GM12874 (cell line): ENCODE data around the gene DUSP12.

Source experiments
- TF ChIP-seq, protein P1 (sequence below): IDR thresholded peaks from 2 replicates; pipeline ENCODE4 v1.5.1; 2011; ENCODE audit warnings: low read depth, mild to moderate bottlenecking, control low read depth, low read length, moderate library complexity; ENCODE audit not compliant: insufficient read depth

DUSP12 gene

DNA sequence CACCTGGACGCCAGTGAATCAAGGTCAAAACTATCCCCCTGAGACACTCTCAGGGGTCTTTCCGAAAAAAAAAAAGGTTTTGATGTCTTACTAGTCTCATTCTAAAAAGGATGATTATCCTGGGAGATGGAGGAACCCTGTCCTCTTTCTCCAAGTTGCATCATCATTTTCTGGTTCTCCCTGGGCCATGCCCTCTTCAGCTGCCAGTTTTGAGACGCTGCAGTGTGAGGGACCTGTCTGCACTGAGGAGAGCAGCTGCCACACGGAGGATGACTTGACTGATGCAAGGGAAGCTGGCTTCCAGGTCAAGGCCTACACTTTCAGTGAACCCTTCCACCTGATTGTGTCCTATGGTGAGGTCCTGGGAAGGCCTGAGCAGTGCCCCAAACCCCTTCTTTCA is 39.0 kb upstream of the DUSP12 start:
- TF ChIP-seq, protein P1, sequence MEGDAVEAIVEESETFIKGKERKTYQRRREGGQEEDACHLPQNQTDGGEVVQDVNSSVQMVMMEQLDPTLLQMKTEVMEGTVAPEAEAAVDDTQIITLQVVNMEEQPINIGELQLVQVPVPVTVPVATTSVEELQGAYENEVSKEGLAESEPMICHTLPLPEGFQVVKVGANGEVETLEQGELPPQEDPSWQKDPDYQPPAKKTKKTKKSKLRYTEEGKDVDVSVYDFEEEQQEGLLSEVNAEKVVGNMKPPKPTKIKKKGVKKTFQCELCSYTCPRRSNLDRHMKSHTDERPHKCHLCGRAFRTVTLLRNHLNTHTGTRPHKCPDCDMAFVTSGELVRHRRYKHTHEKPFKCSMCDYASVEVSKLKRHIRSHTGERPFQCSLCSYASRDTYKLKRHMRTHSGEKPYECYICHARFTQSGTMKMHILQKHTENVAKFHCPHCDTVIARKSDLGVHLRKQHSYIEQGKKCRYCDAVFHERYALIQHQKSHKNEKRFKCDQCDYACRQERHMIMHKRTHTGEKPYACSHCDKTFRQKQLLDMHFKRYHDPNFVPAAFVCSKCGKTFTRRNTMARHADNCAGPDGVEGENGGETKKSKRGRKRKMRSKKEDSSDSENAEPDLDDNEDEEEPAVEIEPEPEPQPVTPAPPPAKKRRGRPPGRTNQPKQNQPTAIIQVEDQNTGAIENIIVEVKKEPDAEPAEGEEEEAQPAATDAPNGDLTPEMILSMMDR: no peak

DNA sequence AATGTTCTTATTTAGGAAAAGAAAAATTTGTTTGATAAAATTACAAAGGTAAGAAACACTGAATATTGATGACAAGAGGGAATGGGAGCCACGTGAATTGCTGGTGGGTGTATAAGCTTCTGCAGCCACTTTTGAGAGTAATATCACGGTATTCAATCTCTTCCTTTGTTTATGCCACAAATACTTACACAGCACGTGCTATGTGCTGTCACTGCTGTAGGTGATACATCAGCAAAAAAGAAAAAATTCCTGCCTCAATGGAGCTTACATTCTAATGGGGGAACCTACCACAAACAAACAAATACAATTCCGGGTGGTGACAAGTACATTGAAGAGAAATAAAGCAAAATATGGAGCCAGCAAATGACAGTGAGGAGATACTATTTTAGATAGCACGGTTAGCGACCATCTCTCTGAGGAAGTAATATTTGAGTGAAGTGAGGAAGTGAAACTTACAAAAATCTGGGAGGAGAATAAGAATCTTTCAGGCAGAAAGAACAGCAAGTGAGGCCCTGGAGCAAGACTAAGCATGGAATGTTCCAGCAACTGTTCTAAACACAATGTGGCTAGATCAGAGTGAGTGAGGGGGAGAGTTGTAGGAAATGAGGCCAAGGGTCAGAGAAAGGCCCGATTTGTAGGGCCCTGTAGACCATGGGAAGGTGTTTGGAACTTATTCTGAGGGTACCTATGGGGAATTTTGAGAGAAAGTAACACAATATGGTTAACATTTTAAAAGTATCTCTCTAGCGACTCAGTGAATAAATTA is 30.8 kb upstream of the DUSP12 start:
- TF ChIP-seq, protein P1: no peak

DNA sequence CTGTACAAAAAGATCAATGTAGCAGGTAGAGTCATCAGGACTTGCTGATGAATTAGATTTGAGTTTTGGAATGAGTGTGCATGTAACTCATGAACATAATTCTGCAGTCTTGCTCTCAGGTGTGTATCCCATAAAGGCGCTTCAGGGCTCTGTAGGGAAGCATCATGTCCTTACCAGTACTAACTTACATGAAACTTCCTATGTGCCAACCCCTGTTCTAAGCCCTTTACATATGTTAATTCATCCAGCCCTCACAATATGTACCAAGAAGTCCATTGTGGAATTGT is 30.3 kb upstream of the DUSP12 start:
- TF ChIP-seq, protein P1: no peak

DNA sequence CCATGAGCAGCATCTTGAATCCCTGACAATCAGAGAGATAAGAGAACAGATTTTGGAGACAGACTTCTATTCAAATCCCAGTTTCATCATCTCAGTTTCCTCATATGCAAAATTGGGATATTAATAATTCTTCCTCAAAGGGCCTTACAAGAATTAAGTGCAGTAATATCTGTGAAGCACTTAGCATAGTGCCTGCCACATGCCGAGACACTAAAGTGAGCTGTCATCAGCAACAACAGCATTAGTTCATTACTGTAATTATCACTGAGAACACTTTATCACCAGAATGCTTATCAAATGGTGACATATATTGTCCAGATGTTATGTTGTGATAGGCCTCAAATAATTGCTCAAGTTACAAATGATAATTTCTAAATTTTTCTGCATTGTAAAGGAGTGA is 29.2 kb upstream of the DUSP12 start:
- TF ChIP-seq, protein P1: no peak

DNA sequence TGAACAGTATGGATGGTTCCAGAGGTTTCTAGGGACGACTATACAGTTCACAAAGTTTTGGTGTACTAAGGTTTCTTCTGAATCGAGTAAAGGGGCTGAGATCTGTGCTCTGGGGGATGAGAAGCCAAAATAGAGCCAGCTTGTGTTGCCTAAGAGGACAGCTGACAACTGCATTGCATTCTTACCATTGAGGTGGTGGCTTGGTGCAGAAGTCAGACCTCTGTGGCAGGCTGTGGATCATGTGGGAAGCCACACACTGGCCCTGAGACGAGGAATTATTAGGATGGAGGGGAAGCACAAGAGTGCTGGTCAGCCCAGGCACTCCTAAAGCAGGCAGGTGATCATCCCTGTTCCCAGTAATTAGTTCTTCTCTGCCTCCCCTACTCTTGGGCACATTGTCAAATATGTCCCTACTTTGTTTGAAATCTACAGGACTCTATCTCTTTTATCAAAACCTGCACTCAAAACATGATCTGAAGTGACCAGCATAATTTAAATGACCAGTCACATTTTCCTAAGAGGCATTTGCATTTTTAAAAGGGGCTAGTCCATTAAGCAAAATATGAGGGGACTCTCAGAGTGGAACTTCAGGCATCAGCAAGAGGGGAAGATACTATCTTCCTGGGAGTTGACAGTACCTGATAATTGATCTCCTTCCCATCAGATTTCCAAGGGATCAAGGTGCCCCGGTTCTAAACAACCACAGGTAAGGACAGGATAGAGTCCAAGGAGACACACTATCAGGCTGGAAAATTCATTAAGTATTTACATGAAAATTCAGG is 28.4 kb upstream of the DUSP12 start, which contains the start of gene FCRLB:
Gene FCRLB, plus strand, starts transcription at position 589 of the 782 bp plus-strand sequence. CDS start 1,129 bp downstream, outside the sequence.
- TF ChIP-seq, protein P1: no peak

DNA sequence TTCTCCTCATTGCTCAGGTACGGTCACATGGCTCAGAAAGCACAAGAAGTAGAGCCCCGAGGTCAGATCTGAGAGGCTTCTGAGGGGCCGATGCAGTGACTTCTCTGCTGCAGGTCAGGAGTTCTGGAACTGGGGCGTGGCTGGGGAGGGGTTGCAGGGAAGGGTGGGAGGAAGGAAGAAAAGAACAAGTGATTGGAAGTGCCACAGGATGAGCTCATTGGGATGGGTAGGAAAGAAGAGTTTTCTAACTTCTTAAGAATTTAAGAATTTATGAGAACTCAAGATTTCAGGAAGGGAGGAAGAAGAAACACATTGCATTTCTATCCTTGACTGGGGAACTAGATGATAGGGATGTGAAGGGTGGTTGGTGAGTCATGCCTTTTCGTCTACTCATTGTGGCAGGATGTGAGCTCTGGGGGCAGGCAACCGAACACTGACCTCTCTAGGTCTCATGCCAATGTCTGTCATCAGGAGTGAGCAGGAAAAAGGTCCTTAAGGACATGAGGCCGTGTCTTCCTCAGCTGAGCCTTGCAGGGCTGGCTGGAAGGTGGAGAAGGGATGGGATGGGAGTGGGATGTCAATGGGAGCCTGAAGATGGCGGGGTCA is 27.7 kb upstream of the DUSP12 start:
- TF ChIP-seq, protein P1: no peak

DNA sequence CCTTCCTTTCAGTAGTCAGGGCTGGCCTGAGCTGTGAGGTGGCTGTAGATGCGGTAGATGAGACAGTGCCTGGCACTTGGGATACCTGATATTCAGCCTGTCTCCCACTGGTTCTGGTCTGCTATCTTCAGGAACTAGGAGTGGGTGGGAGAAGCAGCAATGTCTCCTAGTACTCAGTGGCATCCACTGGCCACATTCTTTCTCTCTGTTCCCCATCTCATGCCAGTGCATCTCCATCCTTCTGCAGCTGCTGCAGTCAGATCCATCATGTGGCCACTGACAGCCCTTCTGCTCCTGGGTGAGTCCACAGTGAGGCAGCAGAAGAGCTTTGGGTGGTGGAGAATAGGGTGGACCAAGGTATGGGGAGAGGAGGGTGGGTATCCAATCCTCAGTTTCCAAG is 27.2 kb upstream of the DUSP12 start:
- TF ChIP-seq, protein P1: no peak
